RWPE1 (cell line): ENCODE measurements around the gene DXO.
"Not testable (repeated sequence)": the region's sequence is repeated elsewhere in the genome, so short reads cannot be mapped to it uniquely, and the experiment has no call there.

Source experiments
- CTCF ChIA-PET: fragments of 350-600 bp; sonication (Branson Sonifier 250); formaldehyde crosslinking; extraction: SDS; loops from one replicate; lab custom pipeline; 2021; lab: Yijun Ruan, JAX
- POLR2A ChIA-PET: fragments of 400-600 bp; formaldehyde crosslinking; extraction: SDS; loops from one replicate; lab custom pipeline; 2020; ENCODE audit warnings: antibody characterized with exemption; ENCODE audit not compliant: low non-redundant PET; lab: Yijun Ruan, JAX
- DNase-seq: peaks from one replicate; pipeline ENCODE4 v3.0.0; 2012; ENCODE audit warnings: low spot score
- H3K27ac ChIP-seq: fragments of 450-650 bp; 2 replicates; pipeline ENCODE4 v1.5.1; 2017
- TF ChIP-seq, protein P1 (sequence below): fragments of 450-650 bp; conservative IDR thresholded peaks from 2 replicates; pipeline ENCODE4 v1.5.1; 2017; ENCODE audit warnings: low read depth, mild to moderate bottlenecking

Gene DXO

DNA sequence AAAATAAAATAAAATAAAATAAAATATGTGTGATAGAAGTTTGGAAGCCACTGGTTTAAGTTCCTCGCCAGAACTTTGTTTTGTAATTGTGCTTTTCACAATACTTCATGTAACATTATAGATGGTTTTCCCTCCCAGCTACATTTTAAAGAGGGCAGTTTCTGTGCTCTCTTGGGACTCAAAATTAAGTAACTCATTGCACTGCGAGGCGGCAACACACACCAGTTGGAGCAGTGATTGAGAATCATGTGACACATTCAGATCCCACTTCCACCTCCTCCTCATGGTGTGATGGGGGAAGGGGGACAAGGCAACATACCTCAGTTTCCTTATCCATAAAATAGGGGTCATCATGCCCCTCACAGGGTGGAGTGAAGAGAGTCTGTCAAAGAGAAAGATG lies 36.9 kb downstream of the DXO start:
- ChIA-PET POLR2A (no interaction called here), CTCF (no interaction called here)
- TF ChIP-seq, protein P1, sequence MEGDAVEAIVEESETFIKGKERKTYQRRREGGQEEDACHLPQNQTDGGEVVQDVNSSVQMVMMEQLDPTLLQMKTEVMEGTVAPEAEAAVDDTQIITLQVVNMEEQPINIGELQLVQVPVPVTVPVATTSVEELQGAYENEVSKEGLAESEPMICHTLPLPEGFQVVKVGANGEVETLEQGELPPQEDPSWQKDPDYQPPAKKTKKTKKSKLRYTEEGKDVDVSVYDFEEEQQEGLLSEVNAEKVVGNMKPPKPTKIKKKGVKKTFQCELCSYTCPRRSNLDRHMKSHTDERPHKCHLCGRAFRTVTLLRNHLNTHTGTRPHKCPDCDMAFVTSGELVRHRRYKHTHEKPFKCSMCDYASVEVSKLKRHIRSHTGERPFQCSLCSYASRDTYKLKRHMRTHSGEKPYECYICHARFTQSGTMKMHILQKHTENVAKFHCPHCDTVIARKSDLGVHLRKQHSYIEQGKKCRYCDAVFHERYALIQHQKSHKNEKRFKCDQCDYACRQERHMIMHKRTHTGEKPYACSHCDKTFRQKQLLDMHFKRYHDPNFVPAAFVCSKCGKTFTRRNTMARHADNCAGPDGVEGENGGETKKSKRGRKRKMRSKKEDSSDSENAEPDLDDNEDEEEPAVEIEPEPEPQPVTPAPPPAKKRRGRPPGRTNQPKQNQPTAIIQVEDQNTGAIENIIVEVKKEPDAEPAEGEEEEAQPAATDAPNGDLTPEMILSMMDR = no peak
- no peak for DNase-seq
- no peak overlapping the region for H3K27ac ChIP-seq

DNA sequence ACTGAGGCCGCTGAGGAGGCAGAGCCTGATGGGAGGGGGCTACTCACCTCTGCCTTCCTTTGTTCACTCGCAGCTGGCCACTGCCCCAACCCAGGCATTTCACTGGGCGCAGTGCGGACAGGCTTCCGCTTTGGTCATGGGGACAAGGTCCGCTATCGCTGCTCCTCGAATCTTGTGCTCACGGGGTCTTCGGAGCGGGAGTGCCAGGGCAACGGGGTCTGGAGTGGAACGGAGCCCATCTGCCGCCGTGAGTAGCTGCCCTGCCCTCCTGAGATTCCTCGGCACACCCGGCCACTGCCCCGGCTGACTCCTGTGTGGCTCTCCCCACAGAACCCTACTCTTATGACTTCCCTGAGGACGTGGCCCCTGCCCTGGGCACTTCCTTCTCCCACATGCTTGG lies 38.4 kb downstream of the DXO start:
- POLR2A ChIA-PET = no interaction called here

DNA sequence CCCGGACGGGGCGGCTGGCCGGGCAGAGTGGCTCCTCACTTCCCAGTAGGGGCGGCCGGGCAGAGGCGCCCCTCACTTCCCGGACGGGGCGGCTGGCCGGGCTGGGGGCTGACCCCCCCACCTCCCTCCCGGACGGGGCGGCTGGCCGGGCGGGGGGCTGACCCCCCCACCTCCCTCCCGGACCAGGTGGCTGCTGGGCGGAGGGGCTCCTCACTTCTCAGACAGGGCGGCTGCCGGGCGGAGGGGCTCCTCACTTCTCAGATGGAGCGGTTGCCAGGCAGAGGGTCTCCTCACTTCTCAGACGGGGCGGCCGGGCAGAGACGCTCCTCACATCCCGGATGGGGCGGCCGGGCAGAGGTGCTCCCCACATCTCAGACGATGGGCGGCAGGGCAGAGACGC lies 39.8 kb downstream of the DXO start:
- H3K27ac ChIP-seq, POLR2A ChIA-PET, CTCF ChIA-PET: not testable (repeated sequence)

More for the DNA sequence above, 38.4 kb downstream of the DXO start:
- TF ChIP-seq, protein P1 = no peak
- no peak for DNase-seq
- H3K27ac ChIP-seq = no peak overlapping the region
- CTCF ChIA-PET = interaction anchor here (0.5 to 0.8 kb wide), 3 partner anchors 18 to 1451 kb away, joined by 3 to 5 read pairs (median 3); no protein-coding TSS in a partner anchor

DNA sequence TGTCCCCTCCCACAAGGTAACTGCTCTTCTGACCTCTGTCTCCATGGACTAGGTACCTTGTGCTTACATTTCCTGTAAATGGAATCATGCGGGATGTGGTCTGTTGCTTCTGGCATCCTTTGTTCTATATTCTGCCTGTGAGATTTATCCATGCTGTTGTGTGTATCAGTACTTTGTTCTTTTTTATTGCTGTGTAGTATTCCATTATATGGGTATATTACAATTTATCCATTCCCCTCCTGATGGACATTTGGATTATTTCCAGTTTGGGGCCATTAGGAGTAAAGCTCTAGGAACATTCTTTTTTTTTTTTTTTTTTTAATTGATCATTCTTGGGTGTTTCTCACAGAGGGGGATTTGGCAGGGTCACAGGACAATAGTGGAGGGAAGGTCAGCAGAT lies 41.0 kb downstream of the DXO start:
- ChIA-PET CTCF (no interaction called here), POLR2A (no interaction called here)
- DNase-seq = no peak
- TF ChIP-seq, protein P1 = no peak
- H3K27ac ChIP-seq = no peak overlapping the region

More for the DNA sequence above, 39.8 kb downstream of the DXO start:
- not testable (repeated sequence) for DNase-seq

DNA sequence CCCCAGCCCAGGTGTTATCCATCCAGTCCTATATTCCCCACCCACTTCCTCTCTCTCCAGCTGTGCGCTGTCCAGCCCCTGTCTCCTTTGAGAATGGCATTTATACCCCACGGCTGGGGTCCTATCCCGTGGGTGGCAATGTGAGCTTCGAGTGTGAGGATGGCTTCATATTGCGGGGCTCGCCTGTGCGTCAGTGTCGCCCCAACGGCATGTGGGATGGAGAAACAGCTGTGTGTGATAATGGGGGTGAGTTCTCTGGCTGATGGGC lies 43.3 kb downstream of the DXO start:
- H3K27ac ChIP-seq = no peak overlapping the region
- no peak for DNase-seq
- CTCF ChIA-PET = no interaction called here
- POLR2A ChIA-PET = no interaction called here
- TF ChIP-seq, protein P1 = no peak

DNA sequence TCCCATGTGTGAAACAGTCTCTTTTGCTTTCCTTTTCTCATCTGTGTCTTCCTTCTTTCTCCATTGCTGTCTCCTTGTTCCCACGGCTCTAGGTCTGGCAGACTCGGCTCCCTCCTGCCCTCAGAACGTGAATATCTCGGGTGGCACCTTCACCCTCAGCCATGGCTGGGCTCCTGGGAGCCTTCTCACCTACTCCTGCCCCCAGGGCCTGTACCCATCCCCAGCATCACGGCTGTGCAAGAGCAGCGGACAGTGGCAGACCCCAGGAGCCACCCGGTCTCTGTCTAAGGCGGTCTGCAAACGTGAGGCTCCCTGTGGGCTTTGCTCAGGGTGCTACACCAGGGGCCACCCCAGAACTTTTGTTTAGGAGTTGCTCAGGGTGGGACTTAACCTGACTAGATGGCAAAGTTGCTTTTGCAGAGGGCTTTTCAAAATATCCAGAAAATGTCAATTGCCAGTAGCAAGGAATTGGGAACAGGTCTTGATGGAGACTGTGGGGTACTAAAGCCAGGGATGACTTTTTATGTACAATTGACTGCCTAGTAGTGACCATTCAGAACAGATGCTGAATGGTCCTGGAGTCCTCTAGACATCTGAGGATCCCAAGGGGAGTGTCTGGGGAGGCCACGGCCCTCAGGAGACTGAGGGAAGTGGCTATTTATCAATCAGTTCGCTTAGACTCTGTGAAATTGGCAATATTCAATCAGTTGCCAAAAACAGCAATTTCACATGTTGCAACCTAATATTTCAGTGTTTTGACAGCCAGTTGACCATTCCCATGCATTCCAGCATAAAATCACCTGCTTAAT lies 43.9 kb downstream of the DXO start:
- CTCF ChIA-PET = no interaction called here
- POLR2A ChIA-PET = no interaction called here
- TF ChIP-seq, protein P1 = no peak

DNA sequence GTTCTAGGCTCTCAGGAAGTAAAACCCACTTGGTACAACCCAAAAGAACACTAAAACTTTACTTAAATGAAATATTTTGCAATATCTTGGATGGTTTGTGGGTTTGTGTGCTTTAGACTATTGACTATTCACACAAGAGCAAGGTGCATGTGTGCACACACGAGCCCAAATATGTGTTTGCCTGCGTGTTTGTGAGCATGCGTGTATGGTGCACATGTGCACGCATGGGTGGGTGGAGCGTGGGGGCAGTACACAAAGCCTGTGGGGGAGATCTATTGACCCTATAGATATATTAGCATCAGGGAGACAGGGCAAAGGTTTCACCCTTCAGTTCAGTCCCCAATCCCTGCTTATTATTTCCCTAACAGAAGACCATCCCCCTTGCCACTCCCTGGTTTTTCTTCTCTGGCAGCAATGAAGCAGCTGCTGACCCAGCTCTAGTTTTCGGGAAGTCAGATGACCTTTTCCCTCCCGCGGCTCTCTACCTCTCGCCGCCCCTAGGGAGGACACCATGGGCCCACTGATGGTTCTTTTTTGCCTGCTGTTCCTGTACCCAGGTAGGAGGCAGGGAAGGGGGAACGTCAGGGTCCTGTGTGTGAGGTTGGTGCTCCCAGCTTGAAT lies 44.6 kb downstream of the DXO start, which contains the start of gene C2:
TSS of gene C2 (plus strand) at position 476 of the 621 bp plus-strand sequence. CDS start at position 512, 36 bp downstream.
- H3K27ac ChIP-seq = no peak within 1 kb of the TSS
- TF ChIP-seq, protein P1 = no peak
- no peak for DNase-seq
- CTCF ChIA-PET = no interaction called here
- POLR2A ChIA-PET = no interaction called here

More for the DNA sequence above, 43.9 kb downstream of the DXO start:
- no peak for DNase-seq
- no peak overlapping the region for H3K27ac ChIP-seq
